ENCODE measurements around the gene UBA1. TPM values are rescaled to one million over a fixed set of nuclear protein-coding genes. Genes with fewer than 3 reads are reported as not detected.
"Not testable (repeated sequence)": the region's sequence is repeated elsewhere in the genome, so short reads cannot be mapped to it uniquely, and the experiment has no call there.

Gene UBA1
- polyA plus RNA-seq, 3 donors from 2014 or later: 146 to 205 (median 167) TPM

DNA sequence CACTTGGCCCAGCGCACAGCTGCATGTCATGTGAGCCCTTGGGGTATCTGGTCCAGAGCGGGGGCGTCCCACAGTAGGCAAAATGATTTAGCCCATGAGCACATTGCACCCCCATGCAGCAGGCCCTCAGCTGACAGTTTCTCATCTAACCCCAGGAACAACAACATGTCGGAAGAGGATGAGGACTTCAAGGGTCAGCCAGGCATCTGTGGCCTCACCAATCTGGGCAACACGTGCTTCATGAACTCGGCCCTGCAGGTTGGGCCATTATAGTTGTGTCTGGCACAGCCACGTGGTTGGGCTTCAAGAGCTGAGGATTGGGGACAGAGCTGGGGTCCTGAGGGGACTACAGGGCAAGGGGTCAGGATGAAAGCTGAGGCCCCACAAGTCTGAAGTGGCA lies 47.0 kb downstream of the UBA1 start:
- Mint-ChIP-seq H3K9me3 (no peaks in the 10 kb centered on the region), H3K4me3 (no peak overlapping the region), H3K27me3 (ENCODE audit: low read depth in 3 of 3) (peaks cover 1 to 7% (median 2%) of the 10 kb centered on the region in 3 donors), H3K4me1 (peaks cover 2 to 25% of the 10 kb centered on the region in 2 donors), H3K36me3 (peaks cover 4 to 40% (median 13%) of the 10 kb centered on the region in 3 donors), H3K27ac (no peak overlapping the region)
- no peak for DNase-seq

DNA sequence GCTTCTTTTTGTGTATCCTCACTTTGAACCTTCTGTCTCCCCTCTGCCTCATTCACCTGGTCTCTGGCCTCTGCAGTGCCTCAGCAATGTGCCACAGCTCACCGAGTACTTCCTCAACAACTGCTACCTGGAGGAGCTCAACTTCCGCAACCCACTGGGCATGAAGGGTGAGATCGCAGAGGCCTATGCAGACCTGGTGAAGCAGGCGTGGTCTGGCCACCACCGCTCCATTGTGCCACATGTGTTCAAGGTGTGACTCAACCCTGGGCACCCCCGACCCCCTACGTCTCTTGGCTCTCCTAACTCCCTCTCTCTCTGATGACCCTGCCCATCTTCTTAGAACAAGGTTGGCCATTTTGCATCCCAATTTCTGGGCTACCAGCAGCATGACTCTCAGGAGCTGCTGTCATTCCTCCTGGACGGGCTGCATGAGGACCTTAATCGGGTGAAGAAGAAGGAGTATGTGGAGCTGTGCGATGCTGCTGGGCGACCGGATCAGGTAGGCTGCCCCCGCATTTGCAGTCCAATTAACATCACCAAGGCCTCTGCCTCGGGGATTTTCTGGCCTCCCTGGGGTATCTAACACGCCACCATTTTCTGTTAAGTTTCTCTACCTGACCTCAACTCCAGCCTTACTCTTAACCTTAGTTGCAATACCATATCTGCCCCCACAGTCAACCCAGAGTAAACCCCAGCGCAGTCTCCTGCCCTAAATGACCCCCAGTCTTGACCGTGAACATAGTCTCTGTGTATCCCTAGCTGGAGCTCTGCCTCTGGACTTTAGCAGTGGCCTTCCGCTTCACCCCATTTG lies 47.8 kb downstream of the UBA1 start:
- H3K4me3 Mint-ChIP-seq: no peak overlapping the region
- H3K36me3 Mint-ChIP-seq: peaks cover 9 to 47% (median 21%) of the 10 kb centered on the region in 3 donors
- H3K9me3 Mint-ChIP-seq: no peaks in the 10 kb centered on the region
- peak overlapping the region in 2 of 6 donors; percentile 31 to 65 for H3K27ac Mint-ChIP-seq
- peaks cover 2 to 17% of the 10 kb centered on the region in 2 donors for H3K4me1 Mint-ChIP-seq
- H3K27me3 Mint-ChIP-seq (ENCODE audit: low read depth in 3 of 3): peaks cover 0 to 6% (median 1%) of the 10 kb centered on the region in 3 donors
- DNase-seq: no peak

DNA sequence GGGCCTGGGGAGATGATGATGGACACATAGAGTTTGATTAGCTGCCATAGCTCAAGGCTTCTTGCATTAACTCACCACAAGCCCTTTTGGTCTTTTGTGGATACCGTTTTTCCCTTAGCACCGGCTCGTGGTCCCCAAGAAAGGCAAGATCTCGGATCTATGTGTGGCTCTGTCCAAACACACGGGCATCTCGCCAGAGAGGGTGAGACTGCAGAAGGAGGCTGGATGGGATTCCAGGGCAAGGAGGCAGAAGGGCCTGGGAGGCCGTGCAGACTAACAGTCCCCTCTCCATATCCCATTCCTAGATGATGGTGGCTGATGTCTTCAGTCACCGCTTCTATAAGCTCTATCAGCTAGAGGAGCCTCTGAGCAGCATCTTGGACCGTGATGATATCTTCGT lies 48.7 kb downstream of the UBA1 start:
- peaks cover 0 to 2% (median 1%) of the 10 kb centered on the region in 3 donors for H3K27me3 Mint-ChIP-seq (ENCODE audit: low read depth in 3 of 3)
- no peak overlapping the region for H3K4me3 Mint-ChIP-seq
- no peak for DNase-seq
- peaks cover 0 to 9% of the 10 kb centered on the region in 2 donors for H3K4me1 Mint-ChIP-seq
- no peaks in the 10 kb centered on the region for H3K9me3 Mint-ChIP-seq
- H3K27ac Mint-ChIP-seq: no peak overlapping the region
- H3K36me3 Mint-ChIP-seq: peaks cover 9 to 49% (median 22%) of the 10 kb centered on the region in 3 donors

DNA sequence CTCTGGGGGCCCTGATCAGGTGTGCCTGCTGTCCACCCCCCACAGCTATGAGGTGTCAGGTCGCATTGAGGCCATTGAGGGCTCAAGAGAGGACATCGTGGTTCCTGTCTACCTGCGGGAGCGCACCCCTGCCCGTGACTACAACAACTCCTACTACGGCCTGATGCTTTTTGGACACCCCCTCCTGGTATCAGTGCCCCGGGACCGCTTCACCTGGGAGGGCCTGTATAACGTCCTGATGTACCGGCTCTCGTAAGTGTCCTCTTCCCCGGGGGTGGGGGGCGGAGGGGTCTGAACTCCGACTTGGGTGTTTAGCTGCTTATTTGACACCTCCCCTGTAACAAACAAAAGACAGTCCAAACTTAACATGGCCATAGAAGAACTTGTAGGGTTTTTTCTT lies 49.7 kb downstream of the UBA1 start:
- Mint-ChIP-seq H3K27ac (no peak overlapping the region), H3K36me3 (peaks cover 9 to 54% (median 26%) of the 10 kb centered on the region in 3 donors), H3K4me1 (peaks cover 0 to 4% of the 10 kb centered on the region in 2 donors), H3K9me3 (no peaks in the 10 kb centered on the region), H3K27me3 (ENCODE audit: low read depth in 3 of 3) (peaks cover 2 to 3% (median 2%) of the 10 kb centered on the region in 3 donors), H3K4me3 (no peak overlapping the region)
- DNase-seq: no peak

DNA sequence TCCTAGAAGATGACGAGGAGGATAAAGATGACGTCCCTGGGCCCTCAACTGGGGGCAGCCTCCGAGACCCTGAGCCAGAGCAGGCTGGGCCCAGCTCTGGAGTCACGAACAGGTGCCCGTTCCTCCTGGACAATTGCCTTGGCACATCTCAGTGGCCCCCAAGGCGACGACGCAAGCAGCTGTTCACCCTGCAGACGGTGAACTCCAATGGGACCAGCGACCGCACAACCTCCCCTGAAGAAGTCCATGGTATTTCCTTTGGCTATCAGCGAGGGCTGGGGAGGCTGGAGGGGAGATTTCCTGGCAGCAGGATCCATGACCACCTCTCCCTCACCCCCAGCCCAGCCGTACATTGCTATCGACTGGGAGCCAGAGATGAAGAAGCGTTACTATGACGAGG lies 51.0 kb downstream of the UBA1 start:
- H3K4me3 Mint-ChIP-seq: no peak overlapping the region
- DNase-seq: no peak
- no peaks in the 10 kb centered on the region for H3K9me3 Mint-ChIP-seq
- H3K36me3 Mint-ChIP-seq: peaks cover 9 to 53% (median 26%) of the 10 kb centered on the region in 3 donors
- no peak overlapping the region for H3K27ac Mint-ChIP-seq
- H3K27me3 Mint-ChIP-seq (ENCODE audit: low read depth in 3 of 3): peaks cover 2 to 4% (median 3%) of the 10 kb centered on the region in 3 donors
- H3K4me1 Mint-ChIP-seq: peaks cover 0 to 2% of the 10 kb centered on the region in 2 donors

DNA sequence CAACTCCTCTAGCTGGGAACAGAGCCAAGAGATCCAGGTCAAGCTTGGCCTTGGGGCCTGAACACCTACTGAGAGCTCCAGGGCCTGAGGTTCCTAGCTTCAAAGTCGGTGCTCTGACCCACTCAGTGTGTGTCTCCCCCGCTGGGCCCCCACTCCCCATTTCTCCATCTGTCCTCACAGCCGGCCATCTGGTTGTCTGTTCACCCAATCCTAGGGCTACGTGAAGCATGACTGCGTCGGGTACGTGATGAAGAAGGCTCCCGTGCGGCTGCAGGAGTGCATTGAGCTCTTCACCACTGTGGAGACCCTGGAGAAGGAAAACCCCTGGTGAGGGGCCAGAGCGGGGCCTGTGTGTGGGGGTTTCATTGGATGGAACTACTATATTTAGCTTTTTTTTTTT lies 51.5 kb downstream of the UBA1 start:
- peaks cover 2 to 4% (median 4%) of the 10 kb centered on the region in 3 donors for H3K27me3 Mint-ChIP-seq (ENCODE audit: low read depth in 3 of 3)
- peaks cover 9 to 48% (median 23%) of the 10 kb centered on the region in 3 donors for H3K36me3 Mint-ChIP-seq
- H3K4me3 Mint-ChIP-seq: no peak overlapping the region
- H3K27ac Mint-ChIP-seq: no peak overlapping the region
- no peaks in the 10 kb centered on the region for H3K4me1 Mint-ChIP-seq
- DNase-seq: no peak
- no peaks in the 10 kb centered on the region for H3K9me3 Mint-ChIP-seq

DNA sequence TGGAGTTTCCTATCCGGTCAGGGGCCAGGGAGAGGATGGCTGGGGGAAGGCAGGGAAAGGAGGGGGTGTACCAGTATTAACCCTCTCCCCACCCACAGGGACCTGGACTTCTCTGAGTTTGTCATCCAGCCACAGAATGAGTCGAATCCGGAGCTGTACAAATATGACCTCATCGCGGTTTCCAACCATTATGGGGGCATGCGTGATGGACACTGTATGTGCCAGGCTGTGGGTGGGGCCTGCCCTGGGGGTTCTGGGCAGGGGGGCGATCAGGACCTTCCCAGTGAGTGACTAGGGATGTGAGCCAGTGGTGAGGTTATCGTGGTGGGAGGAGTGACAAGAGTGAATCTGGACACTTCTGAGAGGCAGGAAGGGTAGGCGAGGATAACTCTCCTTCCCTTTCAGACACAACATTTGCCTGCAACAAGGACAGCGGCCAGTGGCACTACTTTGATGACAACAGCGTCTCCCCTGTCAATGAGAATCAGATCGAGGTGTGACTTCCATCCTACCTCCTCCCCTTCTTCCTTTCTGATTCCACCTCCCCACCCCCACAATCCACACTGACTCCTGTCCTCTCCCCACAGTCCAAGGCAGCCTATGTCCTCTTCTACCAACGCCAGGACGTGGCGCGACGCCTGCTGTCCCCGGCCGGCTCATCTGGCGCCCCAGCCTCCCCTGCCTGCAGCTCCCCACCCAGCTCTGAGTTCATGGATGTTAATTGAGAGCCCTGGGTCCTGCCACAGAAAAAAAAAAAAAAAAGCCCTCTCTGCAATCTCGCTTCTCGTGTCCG lies 53.8 kb downstream of the UBA1 start:
- DNase-seq: no peak
- Mint-ChIP-seq H3K36me3 (peaks cover 5 to 29% (median 14%) of the 10 kb centered on the region in 3 donors), H3K9me3 (no peaks in the 10 kb centered on the region), H3K27me3 (ENCODE audit: low read depth in 3 of 3) (peaks cover 0 to 4% (median 4%) of the 10 kb centered on the region in 3 donors), H3K4me3 (no peak overlapping the region), H3K27ac (no peak overlapping the region), H3K4me1 (no peaks in the 10 kb centered on the region)

DNA sequence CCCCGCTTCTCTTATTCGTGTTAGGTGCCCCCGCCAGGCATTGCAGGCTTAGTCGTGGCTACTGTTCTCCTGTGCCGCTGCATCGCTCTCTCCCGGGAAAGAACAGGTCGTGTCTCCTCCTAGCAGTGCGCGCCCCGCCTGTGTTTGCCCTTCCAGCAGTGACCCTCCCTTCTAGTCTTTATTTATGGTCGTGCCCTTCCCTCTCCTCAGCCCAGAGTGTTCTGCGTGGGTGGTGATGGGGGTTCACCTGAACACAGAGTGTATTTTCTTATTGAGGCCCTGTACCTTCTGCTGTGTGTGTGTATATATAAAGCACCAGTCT lies 54.3 kb downstream of the UBA1 start:
- Mint-ChIP-seq H3K27ac (no peak overlapping the region), H3K36me3 (peaks cover 5 to 29% (median 14%) of the 10 kb centered on the region in 3 donors), H3K9me3 (no peaks in the 10 kb centered on the region), H3K4me1 (no peaks in the 10 kb centered on the region), H3K27me3 (ENCODE audit: low read depth in 3 of 3) (peaks cover 0 to 4% (median 4%) of the 10 kb centered on the region in 3 donors), H3K4me3 (no peak overlapping the region)
- no peak for DNase-seq

DNA sequence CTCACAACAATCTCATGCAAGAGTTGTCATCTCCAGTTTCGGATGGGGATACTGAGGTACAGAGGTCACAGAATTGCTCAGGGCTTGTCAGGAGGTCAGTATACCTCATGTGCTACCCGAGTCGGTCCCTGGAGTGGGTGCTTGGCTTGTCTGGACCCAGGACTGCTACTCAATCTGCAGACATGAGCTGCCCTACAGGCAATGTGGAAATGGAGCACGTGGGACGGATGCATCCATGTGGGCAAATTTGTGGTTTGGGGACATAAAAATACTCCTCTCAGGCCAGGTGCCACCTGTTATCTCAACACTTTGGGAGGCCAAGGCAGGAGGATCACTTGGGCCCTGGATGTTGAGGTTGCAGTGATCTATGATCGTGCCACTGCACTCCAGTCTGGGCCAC lies 54.9 kb downstream of the UBA1 start:
- DNase-seq: no peak
- H3K9me3 Mint-ChIP-seq: no peaks in the 10 kb centered on the region
- no peak overlapping the region for H3K4me3 Mint-ChIP-seq
- H3K4me1 Mint-ChIP-seq: no peaks in the 10 kb centered on the region
- H3K36me3 Mint-ChIP-seq: peaks cover 5 to 27% (median 14%) of the 10 kb centered on the region in 3 donors
- no peak overlapping the region for H3K27ac Mint-ChIP-seq
- H3K27me3 Mint-ChIP-seq (ENCODE audit: low read depth in 3 of 3): peaks cover 0 to 4% (median 4%) of the 10 kb centered on the region in 3 donors

DNA sequence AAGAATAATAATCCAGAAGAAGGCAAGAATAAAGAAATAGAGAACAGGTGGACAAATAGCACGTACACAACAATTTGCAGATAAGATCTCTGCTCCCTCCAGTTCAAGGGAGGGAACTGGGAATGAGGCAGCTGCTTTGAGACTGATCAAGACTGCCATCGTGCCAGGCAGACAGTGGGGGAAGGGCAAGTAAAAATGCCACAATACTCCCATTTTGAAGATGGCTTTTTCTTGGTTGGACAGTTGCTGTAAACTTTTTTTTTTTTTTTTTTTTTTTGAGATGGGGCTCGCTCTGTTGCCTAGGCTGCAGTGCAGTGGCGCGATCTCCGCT lies 56.4 kb downstream of the UBA1 start:
- H3K9me3 Mint-ChIP-seq: peaks cover 0 to 2% (median 0%) of the 10 kb centered on the region in 6 donors
- no peak for DNase-seq
- no peaks in the 10 kb centered on the region for H3K4me1 Mint-ChIP-seq
- H3K4me3 Mint-ChIP-seq: no peak overlapping the region
- peaks cover 5 to 17% (median 14%) of the 10 kb centered on the region in 3 donors for H3K36me3 Mint-ChIP-seq
- H3K27ac Mint-ChIP-seq: no peak overlapping the region
- peaks cover 0 to 7% (median 4%) of the 10 kb centered on the region in 3 donors for H3K27me3 Mint-ChIP-seq (ENCODE audit: low read depth in 3 of 3)

DNA sequence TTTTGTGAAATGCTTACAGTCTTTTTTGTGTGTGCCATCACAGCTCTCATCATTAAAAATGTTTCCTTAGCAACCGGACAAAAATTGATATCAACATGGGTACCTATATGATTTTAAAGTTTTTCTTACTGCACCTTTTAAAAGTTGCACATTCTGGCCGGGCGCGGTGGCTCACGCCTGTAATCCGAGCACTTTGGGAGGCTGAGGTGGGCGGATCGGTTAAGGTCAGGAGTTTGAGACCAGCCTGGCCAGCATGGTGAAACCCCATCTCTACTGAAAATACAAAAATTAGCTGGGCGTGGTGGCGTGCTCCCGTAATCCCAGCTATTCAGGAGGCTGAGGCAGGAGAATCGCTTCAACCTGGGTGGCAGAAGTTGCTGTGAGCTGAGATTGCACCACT lies 64.0 kb downstream of the UBA1 start:
- H3K27me3 Mint-ChIP-seq (ENCODE audit: low read depth in 3 of 3); H3K9me3 Mint-ChIP-seq; H3K4me1 Mint-ChIP-seq; H3K36me3 Mint-ChIP-seq; H3K27ac Mint-ChIP-seq; DNase-seq; H3K4me3 Mint-ChIP-seq: not testable (repeated sequence)

Other genes starting within 250 kb of the UBA1 start
- gene RGN, start 115.4 kb upstream of the UBA1 start, polyA plus RNA-seq: not detected
- gene NDUFB11, start 49.1 kb upstream of the UBA1 start, polyA plus RNA-seq: 100 to 1,000 TPM; 124 to 208 (median 151) TPM
- gene RBM10, start 48.6 kb upstream of the UBA1 start, polyA plus RNA-seq: 10 to 100 TPM; 15.1 to 34.1 (median 18.0) TPM
- gene CDK16, start 24.9 kb downstream of the UBA1 start, polyA plus RNA-seq: 10 to 100 TPM in 1 of 3 donors, 1 to 10 TPM in 2; 3.0 to 16.6 (median 4.7) TPM
- 100 to 1,000 TPM in 1 of 3 donors, 10 to 100 TPM in 2; 70.8 to 112 (median 96.5) TPM for gene USP11, start 39.2 kb downstream of the UBA1 start, polyA plus RNA-seq
- gene ZNF157, start 176.7 kb downstream of the UBA1 start, polyA plus RNA-seq: not detected